H9 (cell line): ENCODE data around the gene LRRN4. TPM values are rescaled to one million over a fixed set of nuclear protein-coding genes. Genes with fewer than 3 reads are reported as not detected.

Experiments
- DNase-seq: peaks from one replicate; pipeline ENCODE4 v3.0.0-alpha.2; 2017
- H2AFZ ChIP-seq: one replicate; pipeline ENCODE4 v1.6.1; 2013; ENCODE audit warnings: mild to moderate bottlenecking, low read length, control low read depth, moderate library complexity
- H2AK5ac ChIP-seq: 2 replicates; pipeline ENCODE4 v1.6.1; 2013; ENCODE audit warnings: low read length, control low read depth, mixed read lengths; ENCODE audit not compliant: insufficient read length
- H2BK120ac ChIP-seq: one replicate; pipeline ENCODE4 v1.6.1; 2013; ENCODE audit warnings: low read depth, mild to moderate bottlenecking, low read length, control low read depth, inconsistent platforms; ENCODE audit not compliant: poor library complexity, severe bottlenecking
- H2BK12ac ChIP-seq: 2 replicates; pipeline ENCODE4 v1.6.1; 2013; ENCODE audit warnings: low read length, control low read depth, mixed read lengths, low read depth; ENCODE audit not compliant: insufficient read length
- H2BK15ac ChIP-seq: 2 replicates; pipeline ENCODE4 v1.6.1; 2013; ENCODE audit warnings: low read depth, low read length, control low read depth
- H2BK20ac ChIP-seq: one replicate; pipeline ENCODE4 v1.6.1; 2013; ENCODE audit warnings: low read depth, mild to moderate bottlenecking, low read length, control low read depth, inconsistent platforms; ENCODE audit not compliant: poor library complexity, severe bottlenecking
- H2BK5ac ChIP-seq: 2 replicates; pipeline ENCODE4 v1.6.1; 2013; ENCODE audit warnings: low read length, control low read depth, mixed read lengths; ENCODE audit not compliant: insufficient read length
- H3K14ac ChIP-seq: 2 replicates; pipeline ENCODE4 v1.6.1; 2013; ENCODE audit warnings: low read length, control low read depth; ENCODE audit not compliant: insufficient read depth
- H3K18ac ChIP-seq: 2 replicates; pipeline ENCODE4 v1.6.1; 2013; ENCODE audit warnings: low read depth, mild to moderate bottlenecking, mixed read lengths, low read length, control low read depth; ENCODE audit not compliant: insufficient read length
- H3K23ac ChIP-seq: 2 replicates; pipeline ENCODE4 v1.6.1; 2013; ENCODE audit warnings: low read length, control low read depth, mixed read lengths, low read depth; ENCODE audit not compliant: insufficient read length
- H3K23me2 ChIP-seq: 2 replicates; pipeline ENCODE4 v1.6.1; 2013; ENCODE audit warnings: low read depth, mild to moderate bottlenecking, mixed read lengths, low read length, control low read depth; ENCODE audit not compliant: insufficient read length, poor library complexity, severe bottlenecking
- H3K27ac ChIP-seq: 2 replicates; pipeline ENCODE4 v1.5.1; 2013; ENCODE audit warnings: low read length, control low read depth, mixed read lengths, low read depth; ENCODE audit not compliant: insufficient read length
- H3K27me3 ChIP-seq: 2 replicates; pipeline ENCODE4 v1.6.1; 2013; ENCODE audit warnings: low read length, control low read depth, inconsistent platforms; ENCODE audit not compliant: insufficient read depth
- H3K4ac ChIP-seq: 2 replicates; pipeline ENCODE4 v1.6.1; 2013; ENCODE audit warnings: low read depth, mild to moderate bottlenecking, control low read depth, inconsistent platforms, low read length, moderate library complexity
- H3K4me1 ChIP-seq: 2 replicates; pipeline ENCODE4 v1.6.1; 2013; ENCODE audit warnings: low read length, control low read depth, inconsistent platforms; ENCODE audit not compliant: insufficient read depth
- H3K4me2 ChIP-seq: 2 replicates; pipeline ENCODE4 v1.6.1; 2013; ENCODE audit warnings: low read length, control low read depth, mixed read lengths; ENCODE audit not compliant: insufficient read length, insufficient read depth
- H3K56ac ChIP-seq: 2 replicates; pipeline ENCODE4 v1.6.1; 2013; ENCODE audit warnings: low read depth, mild to moderate bottlenecking, mixed read lengths, low read length, control low read depth; ENCODE audit not compliant: insufficient read length
- H3K79me1 ChIP-seq: 2 replicates; pipeline ENCODE4 v1.6.1; 2013; ENCODE audit warnings: low read depth, mild to moderate bottlenecking, moderate library complexity, low read length, control low read depth, inconsistent platforms; ENCODE audit not compliant: insufficient read depth, poor library complexity, severe bottlenecking
- H3K79me2 ChIP-seq: 2 replicates; pipeline ENCODE4 v1.6.1; 2013; ENCODE audit warnings: low read length, control low read depth, inconsistent platforms; ENCODE audit not compliant: insufficient read depth
- H3K9ac ChIP-seq: 2 replicates; pipeline ENCODE4 v1.6.1; 2013; ENCODE audit warnings: low read length, control low read depth, mixed read lengths; ENCODE audit not compliant: insufficient read length; ENCODE audit errors: extremely low read depth
- H3K9me3 ChIP-seq: one replicate; pipeline ENCODE4 v1.6.1; 2013; ENCODE audit warnings: low read depth, low read length, inconsistent platforms; ENCODE audit not compliant: control insufficient read depth
- H3T11ph ChIP-seq: one replicate; pipeline ENCODE4 v1.6.1; 2013; ENCODE audit warnings: mild to moderate bottlenecking, low read length, control low read depth, inconsistent platforms
- H4K20me1 ChIP-seq: one replicate; pipeline ENCODE4 v1.6.1; 2013; ENCODE audit not compliant: control insufficient read depth, insufficient read length, insufficient read depth
- H4K5ac ChIP-seq: 2 replicates; pipeline ENCODE4 v1.6.1; 2013; ENCODE audit warnings: low read depth, mild to moderate bottlenecking, mixed read lengths, low read length, control low read depth; ENCODE audit not compliant: insufficient read length
- H4K8ac ChIP-seq: replicated peaks from 2 replicates; pipeline ENCODE4 v1.6.1; 2013; ENCODE audit warnings: low read length, control low read depth, mixed read lengths, low read depth; ENCODE audit not compliant: insufficient read length
- H4K91ac ChIP-seq: 2 replicates; pipeline ENCODE4 v1.6.1; 2013; ENCODE audit warnings: low read depth, mild to moderate bottlenecking, moderate library complexity, mixed read lengths, low read length, control low read depth; ENCODE audit not compliant: insufficient read length
- H3K27ac Mint-ChIP-seq, 3 experiments: 2 replicates in 2 of 3; 3 replicates in 1 of 3; pipeline ENCODE4 v1.8.0; 2020 to 2021; ENCODE audit warnings: mixed read lengths in 3 of 3, mild to moderate bottlenecking in 1 of 3, moderate library complexity in 1 of 3
- H3K27me3 Mint-ChIP-seq: 2 replicates; pipeline ENCODE4 v1.8.0; 2021; ENCODE audit warnings: low read depth, mild to moderate bottlenecking, moderate library complexity, mixed read lengths
- H3K36me3 Mint-ChIP-seq, 3 experiments: 2 replicates in 2 of 3; 3 replicates in 1 of 3; pipeline ENCODE4 v1.8.0; 2020 to 2021; ENCODE audit warnings: low read depth in 3 of 3, mixed read lengths in 3 of 3; ENCODE audit not compliant: insufficient read depth in 1 of 3
- H3K4me1 Mint-ChIP-seq, 2 experiments: 2 replicates each; pipeline ENCODE4 v1.8.0; 2020; ENCODE audit warnings: mixed read lengths in 2 of 2
- H3K4me3 Mint-ChIP-seq, 2 experiments: 2 replicates in 1 of 2; 3 replicates in 1 of 2; pipeline ENCODE4 v1.8.0; 2020 to 2021; ENCODE audit warnings: mild to moderate bottlenecking in 2 of 2, mixed read lengths in 2 of 2, moderate library complexity in 1 of 2
- H3K9me3 Mint-ChIP-seq, 2 experiments: 2 replicates in 1 of 2; 3 replicates in 1 of 2; pipeline ENCODE4 v1.8.0; 2020; ENCODE audit warnings: mild to moderate bottlenecking in 2 of 2, mixed read lengths in 2 of 2, moderate library complexity in 1 of 2
- WGBS: extraction: QIAGEN DNeasy Blood & Tissue Kit; methylation state at CpG from one replicate; pipeline ENCODE4 v1.1.7; 2013; ENCODE audit warnings: missing lambda C conversion rate, low lambda C conversion rate, mixed read lengths; ENCODE audit not compliant: insufficient read length; ENCODE audit errors: extremely low coverage; 5-methylcytosine and 5-hydroxymethylcytosine counted together
- total RNA-seq: library from RNA; stranded (reverse); gene quantifications from 2 replicates; pipeline ENCODE4 v1.2.1, GENCODE V29; 2021
- TF ChIP-seq, protein P1 (sequence below): fragments of 200-600 bp; sonication (generic); conservative IDR thresholded peaks from 3 replicates; pipeline ENCODE4 v1.8.0; 2021; ENCODE audit warnings: antibody characterized with exemption, mild to moderate bottlenecking

Gene LRRN4
- total RNA-seq, 1 experiment from 2014 or later, result 0.22 TPM

- no peak overlapping the region for H4K5ac ChIP-seq
- Mint-ChIP-seq H3K27me3 (peaks cover 22% of the 10 kb centered on the region), H3K9me3 (no peaks in the 10 kb centered on the region), H3K4me3 (no peak overlapping the region), H3K27ac (no peak overlapping the region), H3K36me3 (no peaks in the 10 kb centered on the region), H3K4me1 (0 out of 4 replicates have a peak, but pooled peaks cover 0 to 6% of the 10 kb centered on the region in 2 experiments)
- no peak overlapping the region for H2BK120ac ChIP-seq
- no peak overlapping the region for H3K9ac ChIP-seq
- no peak overlapping the region for H3K23ac ChIP-seq
- no peak overlapping the region for H2AK5ac ChIP-seq
- no peaks in the 10 kb centered on the region for H4K20me1 ChIP-seq
- no peak overlapping the region for H3K4ac ChIP-seq
- H3K56ac ChIP-seq, result no peak overlapping the region
- TF ChIP-seq, protein P1, sequence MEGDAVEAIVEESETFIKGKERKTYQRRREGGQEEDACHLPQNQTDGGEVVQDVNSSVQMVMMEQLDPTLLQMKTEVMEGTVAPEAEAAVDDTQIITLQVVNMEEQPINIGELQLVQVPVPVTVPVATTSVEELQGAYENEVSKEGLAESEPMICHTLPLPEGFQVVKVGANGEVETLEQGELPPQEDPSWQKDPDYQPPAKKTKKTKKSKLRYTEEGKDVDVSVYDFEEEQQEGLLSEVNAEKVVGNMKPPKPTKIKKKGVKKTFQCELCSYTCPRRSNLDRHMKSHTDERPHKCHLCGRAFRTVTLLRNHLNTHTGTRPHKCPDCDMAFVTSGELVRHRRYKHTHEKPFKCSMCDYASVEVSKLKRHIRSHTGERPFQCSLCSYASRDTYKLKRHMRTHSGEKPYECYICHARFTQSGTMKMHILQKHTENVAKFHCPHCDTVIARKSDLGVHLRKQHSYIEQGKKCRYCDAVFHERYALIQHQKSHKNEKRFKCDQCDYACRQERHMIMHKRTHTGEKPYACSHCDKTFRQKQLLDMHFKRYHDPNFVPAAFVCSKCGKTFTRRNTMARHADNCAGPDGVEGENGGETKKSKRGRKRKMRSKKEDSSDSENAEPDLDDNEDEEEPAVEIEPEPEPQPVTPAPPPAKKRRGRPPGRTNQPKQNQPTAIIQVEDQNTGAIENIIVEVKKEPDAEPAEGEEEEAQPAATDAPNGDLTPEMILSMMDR, result no peak
- H4K8ac ChIP-seq, result no peak overlapping the region
- no peaks in the 10 kb centered on the region for H3K79me1 ChIP-seq
- H4K91ac ChIP-seq, result no peak overlapping the region
- peaks cover 2% of the 10 kb centered on the region; the same call in 1 of the 2 replicates for H3K4me1 ChIP-seq
- no CpG with 5 or more reads among the region's 6 CpGs for whole genome bisulfite sequencing
- no peak overlapping the region for H2BK5ac ChIP-seq
- no peak overlapping the region for H3K27ac ChIP-seq
- no peak overlapping the region for H3K18ac ChIP-seq
- no peak overlapping the region for H2BK12ac ChIP-seq
- no peak overlapping the region for H2BK20ac ChIP-seq
- no peak overlapping the region for H2AFZ ChIP-seq
- no peak overlapping the region for H3T11ph ChIP-seq
- no peak overlapping the region for H3K4me2 ChIP-seq
- no peaks in the 10 kb centered on the region for H3K9me3 ChIP-seq
- H3K23me2 ChIP-seq, result no peaks in the 10 kb centered on the region
- H3K79me2 ChIP-seq, result no peaks in the 10 kb centered on the region
- H3K27me3 ChIP-seq, result no peaks in the 10 kb centered on the region; the same call in 1 of the 2 replicates
- no peak overlapping the region for H2BK15ac ChIP-seq
- no peak for DNase-seq
- H3K14ac ChIP-seq, result no peak overlapping the region
These were observed 6.4 kb upstream of the LRRN4 start for GRCh38 chr20:6060213-6060612.
